ENCODE results near the gene DPYD.

- TF ChIP-seq, protein P1, sequence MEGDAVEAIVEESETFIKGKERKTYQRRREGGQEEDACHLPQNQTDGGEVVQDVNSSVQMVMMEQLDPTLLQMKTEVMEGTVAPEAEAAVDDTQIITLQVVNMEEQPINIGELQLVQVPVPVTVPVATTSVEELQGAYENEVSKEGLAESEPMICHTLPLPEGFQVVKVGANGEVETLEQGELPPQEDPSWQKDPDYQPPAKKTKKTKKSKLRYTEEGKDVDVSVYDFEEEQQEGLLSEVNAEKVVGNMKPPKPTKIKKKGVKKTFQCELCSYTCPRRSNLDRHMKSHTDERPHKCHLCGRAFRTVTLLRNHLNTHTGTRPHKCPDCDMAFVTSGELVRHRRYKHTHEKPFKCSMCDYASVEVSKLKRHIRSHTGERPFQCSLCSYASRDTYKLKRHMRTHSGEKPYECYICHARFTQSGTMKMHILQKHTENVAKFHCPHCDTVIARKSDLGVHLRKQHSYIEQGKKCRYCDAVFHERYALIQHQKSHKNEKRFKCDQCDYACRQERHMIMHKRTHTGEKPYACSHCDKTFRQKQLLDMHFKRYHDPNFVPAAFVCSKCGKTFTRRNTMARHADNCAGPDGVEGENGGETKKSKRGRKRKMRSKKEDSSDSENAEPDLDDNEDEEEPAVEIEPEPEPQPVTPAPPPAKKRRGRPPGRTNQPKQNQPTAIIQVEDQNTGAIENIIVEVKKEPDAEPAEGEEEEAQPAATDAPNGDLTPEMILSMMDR (IDR thresholded peaks at IDR 0.05; ENCODE audit: low read length): no peak
- no peak for TF ChIP-seq EZH2phosphoT487 (IDR thresholded peaks at IDR 0.05; ENCODE audit: low read length)
Observed at GRCh38 chr1:97350241-97350640, 570.6 kb downstream of the DPYD start.
